Fibroblast of mammary gland (primary cell): ENCODE data around the gene PILRA.
A peak's percentile ranks its signal among the peaks of the same experiment; 100 is the strongest.
"Not testable (repeated sequence)": the region's sequence is repeated elsewhere in the genome, so short reads cannot be mapped to it uniquely, and the experiment has no call there.

Experiments
- DNase-seq: peaks from one replicate; pipeline ENCODE4 v3.0.0-alpha.2; 2010; ENCODE audit warnings: low read depth
- H3K4me3 ChIP-seq: 2 replicates; pipeline ENCODE4 v1.5.1; 2011; ENCODE audit warnings: low read depth, mild to moderate bottlenecking, low read length, moderate library complexity; ENCODE audit not compliant: control insufficient read depth
- TF ChIP-seq, protein P1 (sequence below): conservative IDR thresholded peaks from 2 replicates; pipeline ENCODE4 v1.5.1; 2011; ENCODE audit warnings: low read depth, low read length, inconsistent platforms; ENCODE audit not compliant: control insufficient read depth, insufficient read depth

PILRA gene

GRCh38 chr7:100373261-100373831 lies at the start of gene PILRA:
Gene PILRA, plus strand, starts transcription at chr7:100373487. Its CDS starts 170 bp downstream, at chr7:100373657.
- no peak within 1 kb of the TSS for H3K4me3 ChIP-seq
- no peak for DNase-seq
- TF ChIP-seq, protein P1, sequence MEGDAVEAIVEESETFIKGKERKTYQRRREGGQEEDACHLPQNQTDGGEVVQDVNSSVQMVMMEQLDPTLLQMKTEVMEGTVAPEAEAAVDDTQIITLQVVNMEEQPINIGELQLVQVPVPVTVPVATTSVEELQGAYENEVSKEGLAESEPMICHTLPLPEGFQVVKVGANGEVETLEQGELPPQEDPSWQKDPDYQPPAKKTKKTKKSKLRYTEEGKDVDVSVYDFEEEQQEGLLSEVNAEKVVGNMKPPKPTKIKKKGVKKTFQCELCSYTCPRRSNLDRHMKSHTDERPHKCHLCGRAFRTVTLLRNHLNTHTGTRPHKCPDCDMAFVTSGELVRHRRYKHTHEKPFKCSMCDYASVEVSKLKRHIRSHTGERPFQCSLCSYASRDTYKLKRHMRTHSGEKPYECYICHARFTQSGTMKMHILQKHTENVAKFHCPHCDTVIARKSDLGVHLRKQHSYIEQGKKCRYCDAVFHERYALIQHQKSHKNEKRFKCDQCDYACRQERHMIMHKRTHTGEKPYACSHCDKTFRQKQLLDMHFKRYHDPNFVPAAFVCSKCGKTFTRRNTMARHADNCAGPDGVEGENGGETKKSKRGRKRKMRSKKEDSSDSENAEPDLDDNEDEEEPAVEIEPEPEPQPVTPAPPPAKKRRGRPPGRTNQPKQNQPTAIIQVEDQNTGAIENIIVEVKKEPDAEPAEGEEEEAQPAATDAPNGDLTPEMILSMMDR = no peak

DNA sequence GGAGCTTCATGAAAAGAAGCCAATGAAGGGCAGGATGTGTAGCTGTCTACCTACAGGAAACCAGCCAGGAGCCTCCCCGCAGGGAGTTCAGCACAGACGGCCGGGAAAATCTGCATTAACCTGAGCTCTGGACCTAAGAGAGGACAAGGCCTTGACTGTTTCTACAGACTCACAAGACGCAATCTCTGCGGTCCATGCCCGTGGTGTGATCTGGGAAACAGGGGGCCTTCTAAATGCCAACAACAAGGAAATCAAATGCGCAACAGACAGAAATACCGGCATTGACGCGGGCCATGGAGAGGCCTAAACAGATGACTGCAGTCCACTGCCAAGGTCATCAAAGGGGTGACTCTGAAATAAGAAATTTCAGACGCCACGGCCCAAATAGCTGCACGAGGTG lies 49.1 kb upstream of the PILRA start:
- not testable (repeated sequence) for H3K4me3 ChIP-seq, DNase-seq

DNA sequence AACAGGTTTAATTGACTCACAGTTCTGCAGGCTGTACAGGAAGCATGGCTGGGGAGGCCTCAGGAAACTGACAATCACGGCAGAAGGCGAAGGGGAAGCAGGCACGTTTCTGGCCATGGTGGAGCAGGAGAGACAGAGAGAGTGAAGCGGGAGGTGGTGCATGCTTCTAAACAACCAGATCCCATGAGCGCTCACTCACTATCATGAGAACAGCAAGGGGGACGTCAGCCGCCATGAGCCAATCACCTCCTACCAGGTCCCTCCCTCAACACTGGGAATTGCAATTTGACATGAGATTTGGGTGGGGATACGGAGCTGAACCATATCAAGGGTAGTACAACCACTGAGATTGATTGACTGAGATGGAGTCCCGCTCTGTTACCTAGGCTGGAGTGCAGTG lies 47.6 kb upstream of the PILRA start:
- not testable (repeated sequence) for H3K4me3 ChIP-seq, DNase-seq

DNA sequence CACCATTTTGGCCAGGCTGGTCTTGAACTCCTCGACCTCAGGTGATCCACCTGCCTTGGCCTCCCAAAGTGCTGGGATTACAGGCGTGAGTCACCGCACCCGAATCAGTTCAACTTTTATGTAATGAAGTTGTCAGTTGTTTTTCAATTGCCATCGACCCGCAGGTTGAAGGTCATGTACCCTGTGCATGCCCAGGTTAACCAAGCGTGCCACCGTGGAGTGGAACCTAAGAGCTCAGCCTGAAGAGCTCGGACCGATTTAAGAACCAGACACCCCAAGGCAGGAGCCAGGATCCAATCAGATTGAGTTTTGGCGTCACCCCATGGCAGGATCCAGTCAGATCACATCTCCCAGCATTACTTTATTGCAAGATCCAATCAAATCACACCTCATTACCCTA lies 46.4 kb upstream of the PILRA start:
- DNase-seq, H3K4me3 ChIP-seq: not testable (repeated sequence)

GRCh38 chr7:100335566-100336466 lies 37.5 kb upstream of the PILRA start:
- peak; percentile 92 for DNase-seq
- H3K4me3 ChIP-seq = peak overlapping the region; percentile 67

- peak; percentile 12 for DNase-seq
- not testable (repeated sequence) for H3K4me3 ChIP-seq
These were observed 35.1 kb upstream of the PILRA start for GRCh38 chr7:100338083-100338696.

- DNase-seq = not testable (repeated sequence)
These were observed 32.0 kb upstream of the PILRA start for GRCh38 chr7:100341286-100341685.

DNA sequence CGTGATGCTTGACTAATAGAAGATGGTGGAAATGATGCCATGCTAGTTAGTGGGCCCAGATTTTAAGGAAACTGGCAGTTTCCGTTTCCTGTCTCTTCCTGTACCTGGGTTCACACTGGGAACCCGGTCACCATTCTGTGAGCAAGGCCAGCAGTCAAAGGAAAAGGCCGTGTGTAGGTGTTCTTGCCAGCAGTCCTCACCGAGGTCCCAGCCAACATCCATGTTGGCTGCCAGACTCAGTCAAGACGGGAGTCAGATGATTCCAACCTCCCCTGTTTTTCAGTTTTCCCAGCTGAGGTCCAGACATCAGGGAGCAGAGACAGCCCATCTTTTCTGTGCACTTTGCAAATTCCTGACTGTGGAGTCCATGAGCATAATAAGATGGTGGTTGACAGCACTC lies 30.5 kb upstream of the PILRA start:
- H3K4me3 ChIP-seq = no peak overlapping the region
- DNase-seq = no peak
- TF ChIP-seq, protein P1 = no peak

More at GRCh38 chr7:100341286-100341685, 32.0 kb upstream of the PILRA start:
- H3K4me3 ChIP-seq = not testable (repeated sequence)

DNA sequence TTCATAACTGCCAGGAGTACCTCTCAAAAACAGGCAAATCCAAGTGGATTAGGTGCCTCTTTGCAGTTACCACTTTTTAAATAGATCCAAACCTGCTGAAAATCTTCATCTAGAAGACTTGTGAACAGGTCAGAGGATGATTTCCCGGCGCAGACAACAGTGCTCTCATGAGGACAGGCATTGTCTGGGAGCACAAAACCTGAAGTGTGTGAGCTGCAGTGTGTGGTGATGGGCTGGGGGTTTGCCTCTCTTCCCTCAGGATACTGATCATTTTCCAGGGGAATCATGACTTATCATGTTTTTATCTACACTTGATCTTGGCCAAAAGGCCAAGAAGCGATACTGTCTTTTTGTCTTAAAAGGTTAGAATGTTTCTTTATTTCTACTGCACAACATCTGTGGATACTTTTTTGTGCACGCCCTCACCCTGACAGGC lies 29.1 kb upstream of the PILRA start:
- DNase-seq, H3K4me3 ChIP-seq: not testable (repeated sequence)

GRCh38 chr7:100344560-100345287 lies 28.6 kb upstream of the PILRA start:
- H3K4me3 ChIP-seq = not testable (repeated sequence)
- DNase-seq = peak; percentile 65
- TF ChIP-seq, protein P1 = peak; percentile 31
